Measurements from ENCODE around the gene OPN1MW2.
"Not testable (repeated sequence)": the region's sequence is repeated elsewhere in the genome, so short reads cannot be mapped to it uniquely, and the experiment has no call there.

DNA sequence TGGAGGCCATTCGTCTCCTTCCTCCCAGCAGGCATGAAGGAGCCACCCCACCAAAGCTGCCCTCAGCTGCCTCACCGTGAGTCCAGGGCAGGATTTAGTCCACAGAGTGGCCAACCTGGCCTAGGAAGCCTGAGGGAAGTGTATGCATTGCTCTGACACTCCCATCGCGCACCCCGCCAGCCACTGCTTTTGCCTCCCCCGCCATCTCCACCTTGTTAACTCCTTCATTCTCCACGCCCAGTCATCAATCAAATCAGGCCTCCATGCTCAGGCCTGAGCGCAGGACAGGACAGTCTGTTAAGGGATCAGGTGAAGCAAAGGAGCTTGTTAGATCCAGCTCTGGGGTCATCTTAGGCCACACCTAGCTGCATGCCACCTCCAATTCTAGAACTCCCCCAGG is 26.7 kb upstream of the OPN1MW2 start:
- not testable (repeated sequence) for TF ChIP-seq POLR2A, EP300 (IDR thresholded peaks at IDR 0.05)

Data from stomach (tissue), 4 donors.